Endodermal cell (in vitro differentiated cells): ENCODE data around the gene ZNF516. TPM values are rescaled to one million over a fixed set of nuclear protein-coding genes. Genes with fewer than 3 reads are reported as not detected.

ENCODE experiments used
- DNase-seq: peaks from one replicate; pipeline ENCODE4 v3.0.0-alpha.2; 2017
- H3K27ac ChIP-seq: 2 replicates; pipeline ENCODE4 v1.5.1; 2013; ENCODE audit warnings: mild to moderate bottlenecking, low read depth, low read length, moderate library complexity
- H3K27me3 ChIP-seq: 2 replicates; pipeline ENCODE4 v1.6.1; 2013; ENCODE audit warnings: mild to moderate bottlenecking, low read length, moderate library complexity; ENCODE audit not compliant: insufficient read depth, control insufficient read depth, poor library complexity, severe bottlenecking
- H3K36me3 ChIP-seq: 2 replicates; pipeline ENCODE4 v1.7.0; 2013; ENCODE audit warnings: mild to moderate bottlenecking, low read length, moderate library complexity; ENCODE audit not compliant: control insufficient read depth, insufficient read depth
- H3K4me1 ChIP-seq: one replicate; pipeline ENCODE4 v1.7.0; 2013; ENCODE audit warnings: low read length; ENCODE audit not compliant: control insufficient read depth, insufficient read depth
- H3K4me3 ChIP-seq: 2 replicates; pipeline ENCODE4 v1.5.1; 2013; ENCODE audit warnings: mild to moderate bottlenecking, low read length, moderate library complexity
- H3K9ac ChIP-seq: 2 replicates; pipeline ENCODE4 v1.6.1; 2013; ENCODE audit warnings: mild to moderate bottlenecking, low read length, moderate library complexity; ENCODE audit not compliant: poor library complexity, severe bottlenecking; ENCODE audit errors: extremely low read depth
- H3K9me3 ChIP-seq: 2 replicates; pipeline ENCODE4 v1.6.1; 2013; ENCODE audit warnings: mild to moderate bottlenecking, low read length, moderate library complexity; ENCODE audit not compliant: control insufficient read depth
- H3K27ac Mint-ChIP-seq: 2 replicates; pipeline ENCODE4 v1.8.0; 2020; ENCODE audit warnings: mixed read lengths
- H3K27me3 Mint-ChIP-seq: 2 replicates; pipeline ENCODE4 v1.8.0; 2021; ENCODE audit warnings: mild to moderate bottlenecking, mixed read lengths; ENCODE audit not compliant: insufficient read depth
- H3K36me3 Mint-ChIP-seq: 2 replicates; pipeline ENCODE4 v1.8.0; 2020; ENCODE audit warnings: low read depth, mixed read lengths
- H3K4me1 Mint-ChIP-seq: 2 replicates; pipeline ENCODE4 v1.8.0; 2020; ENCODE audit warnings: mixed read lengths
- H3K4me3 Mint-ChIP-seq: 2 replicates; pipeline ENCODE4 v1.8.0; 2020; ENCODE audit warnings: mild to moderate bottlenecking, moderate library complexity, mixed read lengths
- H3K9me3 Mint-ChIP-seq: 2 replicates; pipeline ENCODE4 v1.8.0; 2020; ENCODE audit warnings: mild to moderate bottlenecking, mixed read lengths
- CTCF ChIP-seq: fragments of 200-600 bp; sonication (generic); conservative IDR thresholded peaks from 2 replicates; pipeline ENCODE4 v1.5.0; 2021; ENCODE audit warnings: antibody characterized with exemption, mild to moderate bottlenecking
- WGBS, 2 experiments: methylation state at CpG; one replicate each; pipeline versions ENCODE4 v1.1.5 to v1.1.7; 2013; ENCODE audit warnings: missing lambda C conversion rate in 2 of 2, mixed read lengths in 1 of 2; ENCODE audit not compliant: insufficient coverage in 1 of 2, insufficient read length in 1 of 2; 5-methylcytosine and 5-hydroxymethylcytosine counted together
- total RNA-seq, 2 donors: library from RNA; stranded (reverse); fragmentation: NEBNext Ultra II Directional in 1 of 2; extraction: Animal tissue kit (Norgen Biotek cat#: 25700) in 1 of 2; gene quantifications; 2 replicates in 1 of 2; 3 replicates in 1 of 2; pipeline ENCODE4 v1.2.1, GENCODE V29; 2021

Gene ZNF516
- total RNA-seq, 2 donors from 2014 or later, result 60.2 to 77.9 TPM

GRCh38 chr18:76460482-76460881, 34.6 kb downstream of the ZNF516 start:
- H3K27ac Mint-ChIP-seq, result no peak overlapping the region
- H3K4me1 ChIP-seq, result peaks cover 10% of the 10 kb centered on the region
- H3K4me3 Mint-ChIP-seq, result no peak overlapping the region
- H3K36me3 ChIP-seq, result peaks cover 12% of the 10 kb centered on the region
- DNase-seq, result no peak
- H3K9me3 ChIP-seq, result no peaks in the 10 kb centered on the region
- no peak overlapping the region for H3K9ac ChIP-seq
- no peak overlapping the region for H3K4me3 ChIP-seq
- peaks cover 43% of the 10 kb centered on the region for H3K36me3 Mint-ChIP-seq
- no peak overlapping the region for H3K27ac ChIP-seq
- no peaks in the 10 kb centered on the region for H3K9me3 Mint-ChIP-seq
- 83 to 94% methylated on average over 5 to 9 of the region's 9 CpGs for WGBS, 2 experiments
- H3K27me3 Mint-ChIP-seq, result no peaks in the 10 kb centered on the region
- no peaks in the 10 kb centered on the region for H3K27me3 ChIP-seq
- H3K4me1 Mint-ChIP-seq, result peaks cover 37% of the 10 kb centered on the region
- TF ChIP-seq CTCF, result no peak

- no peaks in the 10 kb centered on the region for H3K27me3 ChIP-seq
- WGBS, 2 experiments, result 94 to 96% methylated on average over 19 to 26 of the region's 26 CpGs
- no peaks in the 10 kb centered on the region for H3K9me3 ChIP-seq
- H3K4me1 ChIP-seq, result peaks cover 12% of the 10 kb centered on the region
- peak; percentile 36 for DNase-seq
- Mint-ChIP-seq H3K27me3 (no peaks in the 10 kb centered on the region), H3K4me3 (no peak overlapping the region), H3K4me1 (peaks cover 39% of the 10 kb centered on the region), H3K36me3 (peaks cover 43% of the 10 kb centered on the region), H3K27ac (no peak overlapping the region), H3K9me3 (no peaks in the 10 kb centered on the region)
- no peak overlapping the region for H3K27ac ChIP-seq
- peaks cover 12% of the 10 kb centered on the region for H3K36me3 ChIP-seq
- no peak overlapping the region for H3K4me3 ChIP-seq
- no peak overlapping the region for H3K9ac ChIP-seq
- TF ChIP-seq CTCF, result no peak
Observed at GRCh38 chr18:76459687-76460350, 35.2 kb downstream of the ZNF516 start.

GRCh38 chr18:76459312-76459686, 35.7 kb downstream of the ZNF516 start:
- Mint-ChIP-seq H3K27me3 (no peaks in the 10 kb centered on the region), H3K4me3 (no peak overlapping the region), H3K27ac (no peak overlapping the region), H3K4me1 (peaks cover 45% of the 10 kb centered on the region), H3K36me3 (peaks cover 43% of the 10 kb centered on the region), H3K9me3 (no peaks in the 10 kb centered on the region)
- Histone ChIP-seq H3K4me1 (peaks cover 17% of the 10 kb centered on the region), H3K27ac (no peak overlapping the region), H3K9ac (no peak overlapping the region), H3K4me3 (no peak overlapping the region), H3K36me3 (peaks cover 12% of the 10 kb centered on the region), H3K27me3 (no peaks in the 10 kb centered on the region), H3K9me3 (no peaks in the 10 kb centered on the region)
- no peak for TF ChIP-seq CTCF
- DNase-seq, result no peak
- 93 to 94% methylated on average over 15 to 17 of the region's 17 CpGs for WGBS, 2 experiments
